ENCODE measurements around the gene FADS2.

GRCh38 chr11:61907282-61907681, 79.2 kb downstream of the FADS2 start:
- TF ChIP-seq CTCF (conservative IDR thresholded peaks at IDR 0.05; ENCODE audit: low read depth, low read length) (no peak), EZH2 (IDR thresholded peaks at IDR 0.05; ENCODE audit: borderline replicate concordance, low read depth, low read length, poor library complexity, severe bottlenecking) (no peak)

Data from A673 (cell line).